ENCODE measurements around the gene RNU2-1. TPM values are rescaled to one million over a fixed set of nuclear protein-coding genes. Genes with fewer than 3 reads are reported as not detected.

RNU2-1 gene
- total and polyA plus RNA-seq, 2 of the 13 experiments (the other 11 are each of a cell fraction or from before 2014, with no cell fraction given) = not detected

DNA sequence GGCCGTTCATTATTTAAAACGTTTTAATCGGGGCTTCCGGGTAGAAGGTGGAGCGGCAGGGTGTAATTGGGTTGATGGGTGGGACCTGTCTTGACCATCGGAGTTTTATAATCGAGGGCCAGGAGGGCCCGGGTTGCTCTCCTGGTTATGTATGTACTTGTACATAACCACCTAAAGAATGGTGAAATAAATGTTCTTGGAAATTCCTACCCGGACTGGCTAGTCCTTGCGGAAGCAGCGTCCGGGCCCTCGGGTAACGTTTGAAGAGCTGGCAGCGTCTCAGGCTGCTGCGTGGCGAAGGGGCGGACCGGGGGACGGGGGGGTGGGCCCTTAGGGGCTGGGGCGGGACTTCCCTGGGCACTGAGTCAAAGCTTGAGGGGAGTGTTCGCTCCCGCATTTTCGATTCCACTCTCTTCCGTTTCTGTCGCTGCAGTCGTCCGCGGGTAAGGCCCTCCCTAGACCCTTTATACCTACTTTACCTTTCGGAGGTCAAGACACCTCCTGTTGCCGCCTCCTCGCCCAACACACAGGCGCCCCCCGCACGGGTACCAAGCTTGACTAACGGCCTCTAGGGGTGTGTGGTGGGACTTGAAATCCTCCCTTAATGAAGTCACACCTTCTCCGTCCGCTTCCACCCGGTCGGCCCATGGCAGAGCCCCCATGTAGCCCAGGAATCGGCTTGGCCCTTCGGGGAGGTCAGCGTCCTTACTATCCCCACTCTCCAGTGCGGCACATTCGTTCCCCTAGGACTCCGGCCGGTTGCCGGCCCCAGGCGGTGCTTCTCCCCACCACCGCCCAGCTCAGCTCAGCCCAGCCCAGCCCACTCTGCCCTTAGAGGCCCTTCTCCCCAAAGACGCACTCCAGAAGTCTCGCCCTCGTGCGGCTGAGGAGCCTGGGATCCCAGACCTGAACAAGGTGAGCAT, 22.0 kb downstream of the RNU2-1 start, which contains the start of gene TMEM106A (continued):
- TF ChIP-seq ZKSCAN8 (CRISPR knock-in tag; IDR thresholded peaks at IDR 0.05; ENCODE audit: borderline replicate concordance) (peak; percentile 8; the same call in 1 of the 2 replicates), YY1 (IDR thresholded peaks at IDR 0.05; ENCODE audit: insufficient read depth, insufficient replicate concordance, low read depth, low read length) (no peak), TRIM24 (CRISPR knock-in tag; IDR thresholded peaks at IDR 0.05) (no peak), ZNF674 (CRISPR knock-in tag; IDR thresholded peaks at IDR 0.05; ENCODE audit: low read depth) (no peak; the same call in 1 of the 2 replicates), IKZF5 (CRISPR knock-in tag; IDR thresholded peaks at IDR 0.05) (peak; percentile 58), IKZF4 (CRISPR knock-in tag; IDR thresholded peaks at IDR 0.05; ENCODE audit: borderline replicate concordance, low read depth, not compliant biosample characterization) (no peak), ZBTB46 (CRISPR knock-in tag; IDR thresholded peaks at IDR 0.05; ENCODE audit: borderline replicate concordance) (no peak), RBM22 (optimal IDR thresholded peaks at IDR 0.05; ENCODE audit: low read length) (peak; percentile 85), KDM3A (CRISPR knock-in tag; IDR thresholded peaks at IDR 0.05; ENCODE audit: low read depth) (peak; percentile 33; the same call in 1 of the 2 replicates), ZNF790 (CRISPR knock-in tag; IDR thresholded peaks at IDR 0.05; ENCODE audit: borderline replicate concordance) (no peak), AHR (CRISPR knock-in tag; IDR thresholded peaks at IDR 0.05) (no peak), NFIB (CRISPR knock-in tag; IDR thresholded peaks at IDR 0.05; ENCODE audit: borderline replicate concordance) (0 out of 2 replicates have a peak, but pooled peaks have one; percentile 32), CC2D1A (CRISPR knock-in tag; IDR thresholded peaks at IDR 0.05) (no peak), RARA (CRISPR knock-in tag; IDR thresholded peaks at IDR 0.05) (peak; percentile 44), ZNF773 (CRISPR knock-in tag; IDR thresholded peaks at IDR 0.05; ENCODE audit: borderline replicate concordance) (no peak), ZNF687 (CRISPR knock-in tag; IDR thresholded peaks at IDR 0.05) (peak; percentile 96), ZMAT3 (CRISPR knock-in tag; conservative IDR thresholded peaks at IDR 0.05) (peak; percentile 43; the same call in 1 of the 2 replicates), RARG (CRISPR knock-in tag; IDR thresholded peaks at IDR 0.05; ENCODE audit: low read depth) (no peak), SATB2 (CRISPR knock-in tag; IDR thresholded peaks at IDR 0.05) (no peak), ZNF510 (CRISPR knock-in tag; IDR thresholded peaks at IDR 0.05; ENCODE audit: low read depth) (no peak), SP4 (CRISPR knock-in tag; IDR thresholded peaks at IDR 0.05) (peak; percentile 78), CAMTA2 (CRISPR knock-in tag; IDR thresholded peaks at IDR 0.05; ENCODE audit: borderline replicate concordance) (peak; percentile 69; the same call in 1 of the 2 replicates), SMARCC2 (IDR thresholded peaks at IDR 0.05) (no peak)
